ENCODE results near the gene NPW. TPM values are rescaled to one million over a fixed set of nuclear protein-coding genes. Genes with fewer than 3 reads are reported as not detected.
A peak's percentile ranks its signal among the peaks of the same experiment; 100 is the strongest.

Gene NPW
- total RNA-seq, 1 experiment from 2014 or later: 7.1 TPM

DNA sequence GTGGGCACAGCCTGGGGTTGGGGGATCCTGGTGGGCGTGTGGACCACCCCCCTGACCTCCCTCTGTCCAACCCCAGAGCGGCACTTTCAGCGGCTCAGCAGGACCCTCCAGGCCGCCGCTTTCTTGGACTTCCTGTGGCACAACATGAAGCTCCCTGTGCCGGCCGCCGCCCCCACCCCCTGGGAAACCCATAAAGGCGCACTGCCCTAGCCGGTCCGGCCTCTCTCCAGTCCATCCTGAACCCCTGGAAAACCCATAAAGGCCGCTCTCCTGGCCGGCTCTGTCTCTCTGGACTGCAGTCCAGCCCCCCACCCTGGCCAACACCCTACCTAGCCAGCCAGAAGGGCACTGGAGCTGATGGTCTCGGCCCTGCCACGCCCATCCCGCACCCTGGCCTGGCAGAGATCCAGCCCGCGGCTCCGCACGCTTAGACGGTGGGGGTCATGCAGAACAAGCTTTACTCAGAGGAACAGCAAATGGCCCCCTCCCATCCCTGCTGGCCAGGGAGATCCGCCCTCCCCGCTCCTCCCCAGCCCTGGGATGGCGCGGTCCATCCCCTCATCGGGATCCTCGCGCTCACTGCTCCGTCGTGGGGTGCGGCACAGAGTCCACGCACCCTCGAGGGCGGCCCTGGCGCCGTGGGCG lies 41.0 kb upstream of the NPW start:
- Mint-ChIP-seq H3K27me3 (ENCODE audit: low read depth) (peaks cover 40% of the 10 kb centered on the region), H3K4me3 (peak overlapping the region in 1 of 2 experiments; percentile 46; a peak in 1 of 5 replicates), H3K9me3 (no peaks in the 10 kb centered on the region), H3K27ac (no peak overlapping the region), H3K4me1 (peaks cover 13 to 18% of the 10 kb centered on the region in 2 experiments), H3K36me3 (ENCODE audit: insufficient read depth in 1 of 3, low read depth in 3 of 3) (peaks cover 10 to 27% (median 23%) of the 10 kb centered on the region in 3 experiments)
- no peak overlapping the region for H2BK15ac ChIP-seq (ENCODE audit: low read depth, low read length)
- peak; percentile 61 for DNase-seq
- H4K20me1 ChIP-seq (ENCODE audit: control insufficient read depth, insufficient read depth, insufficient read length): no peaks in the 10 kb centered on the region
- TF ChIP-seq, protein P1, sequence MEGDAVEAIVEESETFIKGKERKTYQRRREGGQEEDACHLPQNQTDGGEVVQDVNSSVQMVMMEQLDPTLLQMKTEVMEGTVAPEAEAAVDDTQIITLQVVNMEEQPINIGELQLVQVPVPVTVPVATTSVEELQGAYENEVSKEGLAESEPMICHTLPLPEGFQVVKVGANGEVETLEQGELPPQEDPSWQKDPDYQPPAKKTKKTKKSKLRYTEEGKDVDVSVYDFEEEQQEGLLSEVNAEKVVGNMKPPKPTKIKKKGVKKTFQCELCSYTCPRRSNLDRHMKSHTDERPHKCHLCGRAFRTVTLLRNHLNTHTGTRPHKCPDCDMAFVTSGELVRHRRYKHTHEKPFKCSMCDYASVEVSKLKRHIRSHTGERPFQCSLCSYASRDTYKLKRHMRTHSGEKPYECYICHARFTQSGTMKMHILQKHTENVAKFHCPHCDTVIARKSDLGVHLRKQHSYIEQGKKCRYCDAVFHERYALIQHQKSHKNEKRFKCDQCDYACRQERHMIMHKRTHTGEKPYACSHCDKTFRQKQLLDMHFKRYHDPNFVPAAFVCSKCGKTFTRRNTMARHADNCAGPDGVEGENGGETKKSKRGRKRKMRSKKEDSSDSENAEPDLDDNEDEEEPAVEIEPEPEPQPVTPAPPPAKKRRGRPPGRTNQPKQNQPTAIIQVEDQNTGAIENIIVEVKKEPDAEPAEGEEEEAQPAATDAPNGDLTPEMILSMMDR (conservative IDR thresholded peaks at IDR 0.05): no peak
- H2BK5ac ChIP-seq (ENCODE audit: insufficient read length, low read length): no peak overlapping the region
- H2AFZ ChIP-seq (ENCODE audit: low read length): no peak overlapping the region
- H4K5ac ChIP-seq (ENCODE audit: insufficient read length, low read depth, low read length): no peak overlapping the region
- no peak overlapping the region for H2AK5ac ChIP-seq (ENCODE audit: insufficient read length, low read length)
- H3K27ac ChIP-seq (ENCODE audit: insufficient read length, low read depth, low read length): no peak overlapping the region
- no peak overlapping the region for H3K18ac ChIP-seq (ENCODE audit: insufficient read length, low read depth, low read length)
- no peaks in the 10 kb centered on the region for H3K4me1 ChIP-seq (ENCODE audit: insufficient read depth, low read length)
- H3K27me3 ChIP-seq (ENCODE audit: insufficient read depth, low read length): peaks cover 22% of the 10 kb centered on the region
- no peaks in the 10 kb centered on the region for H3K9me3 ChIP-seq (ENCODE audit: control insufficient read depth, low read depth, low read length)
- H4K91ac ChIP-seq (ENCODE audit: insufficient read length, low read depth, low read length): no peak overlapping the region
- peaks cover 15% of the 10 kb centered on the region for H3K23me2 ChIP-seq (ENCODE audit: insufficient read length, low read depth, low read length, poor library complexity, severe bottlenecking)
- H2BK12ac ChIP-seq (ENCODE audit: insufficient read length, low read depth, low read length): no peak overlapping the region
- H4K8ac ChIP-seq (replicated peaks; ENCODE audit: insufficient read length, low read depth, low read length): no peak overlapping the region
- H3K79me2 ChIP-seq (ENCODE audit: insufficient read depth, low read length): no peaks in the 10 kb centered on the region
- H3K4me2 ChIP-seq (ENCODE audit: insufficient read depth, insufficient read length, low read length): peak overlapping the region; percentile 1
- H3K23ac ChIP-seq (ENCODE audit: insufficient read length, low read depth, low read length): no peak overlapping the region
- no CpG with 5 or more reads among the region's 37 CpGs for WGBS (ENCODE audit: extremely low coverage, insufficient read length, low lambda C conversion rate)
- no peak overlapping the region for H3K14ac ChIP-seq (ENCODE audit: insufficient read depth, low read length)
- no peak overlapping the region for H3K9ac ChIP-seq (ENCODE audit: extremely low read depth, insufficient read length, low read length)
- no peak overlapping the region for H2BK120ac ChIP-seq (ENCODE audit: low read depth, low read length, poor library complexity, severe bottlenecking)
- no peak overlapping the region for H2BK20ac ChIP-seq (ENCODE audit: low read depth, low read length, poor library complexity, severe bottlenecking)
- H3K56ac ChIP-seq (ENCODE audit: insufficient read length, low read depth, low read length): no peak overlapping the region
- H3T11ph ChIP-seq (ENCODE audit: low read length): no peak overlapping the region
- H3K4ac ChIP-seq (ENCODE audit: low read depth, low read length): no peak overlapping the region
- H3K79me1 ChIP-seq (ENCODE audit: insufficient read depth, low read depth, low read length, poor library complexity, severe bottlenecking): no peaks in the 10 kb centered on the region

Measured in H9 (cell line).